HCT116 (cell line): ENCODE measurements around the gene ORMDL2. TPM values are rescaled to one million over a fixed set of nuclear protein-coding genes. Genes with fewer than 3 reads are reported as not detected.

Source experiments
- ATAC-seq: fragments of 200-7000 bp; cut with Tn5 transposase; 2 replicates; pipeline ENCODE4 v1.9.1; 2020; ENCODE audit warnings: mild to moderate bottlenecking, moderate library complexity
- BruUV-seq: library from RNA; stranded (reverse); fragments of 400-500 nt; replicated peaks from 2 replicates; lab custom pipeline; 2021; lab: Mats Ljungman, UMichigan
- CTCF ChIA-PET: fragments of 300-600 bp; sonication (Branson Sonifier 250); formaldehyde crosslinking; loops from one replicate; lab custom pipeline; 2021; ENCODE audit warnings: antibody characterized with exemption; lab: Charles Lee
- POLR2A ChIA-PET: fragments of 300-600, 350-600 bp; sonication (Branson Sonifier 250); formaldehyde crosslinking; loops from one replicate; lab custom pipeline; 2021; ENCODE audit warnings: antibody characterized with exemption; lab: Charles Lee
- RAD21 ChIA-PET, 2 experiments: fragments of 300-600 bp; sonication (Branson Sonifier 250); formaldehyde crosslinking; loops; one replicate each; lab custom pipeline; 2023; ENCODE audit warnings: low total read pairs in 2 of 2; ENCODE audit not compliant: uncharacterized antibody in 2 of 2, unreplicated experiment in 2 of 2, low non-redundant PET in 1 of 2; lab: Charles Lee
- DNase-seq: peaks from one replicate; pipeline ENCODE4 v3.0.0-alpha.2; 2010; ENCODE audit warnings: low read depth, low spot score
- H2AFZ ChIP-seq: fragments of 200-600 bp; shearing (Covaris generic), sonication (generic); 2 replicates; pipeline ENCODE4 v1.6.1; 2017; ENCODE audit warnings: low read depth, mixed run types, mixed read lengths, antibody characterized with exemption, low read length; ENCODE audit not compliant: poor library complexity, severe bottlenecking
- H3K27ac ChIP-seq: 2 replicates; pipeline ENCODE4 v1.5.1; 2012; ENCODE audit warnings: low read depth, low read length
- H3K27me3 ChIP-seq: fragments of 200-600 bp; sonication (generic); 2 replicates; pipeline ENCODE4 v1.6.1; 2016; ENCODE audit warnings: mixed run types, low read length, mixed read lengths; ENCODE audit not compliant: insufficient read depth
- H3K36me3 ChIP-seq, 2 experiments: fragments of 200-500 bp in 1 of 2; fragments of 200-600 bp in 1 of 2; sonication (Bioruptor generic) in 1 of 2; sonication (generic) in 1 of 2; 2 replicates each; pipeline versions ENCODE4 v1.5.1 to v1.6.1; 2014 to 2016; ENCODE audit warnings: low read length in 2 of 2, inconsistent platforms in 1 of 2, mixed read lengths in 1 of 2, mixed run types in 1 of 2; ENCODE audit not compliant: insufficient read depth in 2 of 2, control insufficient read depth in 1 of 2
- H3K4me1 ChIP-seq, 2 experiments: fragments of 200-600 bp in 1 of 2; sonication (generic) in 1 of 2; 2 replicates each; pipeline versions ENCODE4 v1.5.1 to v1.6.1; 2012 to 2017; ENCODE audit warnings: low read length in 2 of 2, inconsistent platforms in 1 of 2, mild to moderate bottlenecking in 1 of 2, mixed read lengths in 1 of 2, mixed run types in 1 of 2, moderate library complexity in 1 of 2; ENCODE audit not compliant: insufficient read depth in 2 of 2, control insufficient read depth in 1 of 2
- H3K4me2 ChIP-seq: fragments of 200-600 bp; sonication (generic); 2 replicates; pipeline ENCODE4 v1.6.1; 2017; ENCODE audit warnings: mixed run types, low read length, mixed read lengths
- H3K4me3 ChIP-seq, 2 experiments: fragments of 200-600 bp in 1 of 2; sonication (generic) in 1 of 2; replicated peaks in 1 of 2; 2 replicates each; pipeline ENCODE4 v1.5.1; 2011 to 2016; ENCODE audit warnings: low read length in 2 of 2, control low read depth in 1 of 2, low read depth in 1 of 2, mild to moderate bottlenecking in 1 of 2, mixed read lengths in 1 of 2, mixed run types in 1 of 2
- H3K79me2 ChIP-seq: fragments of 200-600 bp; sonication (generic); 2 replicates; pipeline ENCODE4 v1.6.1; 2017; ENCODE audit warnings: mild to moderate bottlenecking, mixed run types, low read length, moderate library complexity, mixed read lengths; ENCODE audit not compliant: insufficient read depth
- H3K9ac ChIP-seq: fragments of 200-600 bp; sonication (generic); 2 replicates; pipeline ENCODE4 v1.6.1; 2016; ENCODE audit warnings: low read length, mixed read lengths
- H3K9me2 ChIP-seq: fragments of 200-600 bp; sonication (generic), shearing (Covaris generic); 2 replicates; pipeline ENCODE4 v1.6.1; 2017; ENCODE audit warnings: mixed run types, mild to moderate bottlenecking, moderate library complexity; ENCODE audit not compliant: insufficient read depth
- H3K9me3 ChIP-seq, 2 experiments: fragments of 200-500 bp in 1 of 2; fragments of 200-600 bp in 1 of 2; sonication (Bioruptor generic) in 1 of 2; sonication (generic) in 1 of 2; 2 replicates each; pipeline ENCODE4 v1.6.1; 2014 to 2017; ENCODE audit warnings: low read length in 2 of 2, mixed read lengths in 2 of 2, inconsistent platforms in 1 of 2, low read depth in 1 of 2, mild to moderate bottlenecking in 1 of 2, mixed run types in 1 of 2, moderate library complexity in 1 of 2; ENCODE audit not compliant: control insufficient read depth in 1 of 2, insufficient read depth in 1 of 2
- H4K20me1 ChIP-seq: fragments of 200-600 bp; sonication (generic), shearing (Covaris generic); 2 replicates; pipeline ENCODE4 v1.6.1; 2017; ENCODE audit warnings: mixed run types, mild to moderate bottlenecking, moderate library complexity; ENCODE audit not compliant: insufficient read depth
- ATF3 ChIP-seq: IDR thresholded peaks from 2 replicates; pipeline ENCODE4 v1.6.1; 2012
- CTCF ChIP-seq, 3 experiments: fragments of 200-600 bp in 1 of 3; sonication (generic) in 1 of 3; IDR thresholded peaks in 2 of 3; conservative IDR thresholded peaks in 1 of 3; 2 replicates each; pipeline ENCODE4 v1.5.1; 2012 to 2017; ENCODE audit warnings: low read depth in 2 of 3, low read length in 2 of 3, antibody characterized with exemption in 1 of 3, borderline replicate concordance in 1 of 3, control low read depth in 1 of 3, mild to moderate bottlenecking in 1 of 3, mixed read lengths in 1 of 3, mixed run types in 1 of 3, moderate library complexity in 1 of 3; ENCODE audit not compliant: insufficient read depth in 1 of 3
- EGR1 ChIP-seq: IDR thresholded peaks from 2 replicates; pipeline ENCODE4 v1.6.1; 2012; ENCODE audit warnings: low read depth
- JUND ChIP-seq: IDR thresholded peaks from 2 replicates; pipeline ENCODE4 v1.6.1; 2012
- MAX ChIP-seq: IDR thresholded peaks from 2 replicates; pipeline ENCODE4 v1.6.1; 2012
- RAD21 ChIP-seq: IDR thresholded peaks from 2 replicates; pipeline ENCODE4 v1.6.1; 2012; ENCODE audit warnings: low read depth, mild to moderate bottlenecking
- REST ChIP-seq: IDR thresholded peaks from 2 replicates; pipeline ENCODE4 v1.6.1; 2012; ENCODE audit warnings: low read depth
- YY1 ChIP-seq: IDR thresholded peaks from 2 replicates; pipeline ENCODE4 v1.6.1; 2011; ENCODE audit warnings: low read length, low read depth, moderate library complexity, mild to moderate bottlenecking; ENCODE audit not compliant: insufficient replicate concordance; ENCODE audit errors: extremely low read depth
- ZFX ChIP-seq: fragments of 450-650 bp; IDR thresholded peaks from 2 replicates; pipeline ENCODE4 v1.6.1; 2017
- ZNF274 ChIP-seq: fragments of 200-500 bp; sonication (Bioruptor generic); IDR thresholded peaks from 2 replicates; pipeline ENCODE4 v1.6.1; 2014; ENCODE audit warnings: mild to moderate bottlenecking, low read depth, low read length, inconsistent platforms
- intact Hi-C: fragments of 100-400 bp; cut with micrococcal nuclease; formaldehyde crosslinking; loops from 2 replicates; pipeline ENCODE4 v1.10.0; 2022
- total RNA-seq: library from RNA; stranded (reverse); gene quantifications from one replicate; pipeline ENCODE4 v1.2.1, GENCODE V29; 2021; ENCODE audit not compliant: unreplicated experiment

Gene ORMDL2
- total RNA-seq, 1 experiment from 2014 or later, result 25.5 TPM

GRCh38 chr12:55795950-55796349 is 21.9 kb upstream of the ORMDL2 start:
- ChIA-PET CTCF (interaction anchor here (1.1 to 2.8 kb wide), 2 partner anchors 11 to 57 kb away, joined by 3 to 19 read pairs; no protein-coding TSS in a partner anchor), POLR2A (no interaction called here), RAD21 (no interaction called here)
- Histone ChIP-seq H3K27ac (no peak overlapping the region), H3K9me2 (no peaks in the 10 kb centered on the region), H3K36me3 (peaks cover 37 to 49% of the 10 kb centered on the region in 2 experiments), H3K4me2 (no peak overlapping the region), H4K20me1 (0 out of 2 replicates have a peak, but pooled peaks cover 3% of the 10 kb centered on the region), H3K4me1 (no peaks in the 10 kb centered on the region), H3K79me2 (peaks cover 53% of the 10 kb centered on the region), H3K9ac (no peak overlapping the region), H3K9me3 (no peaks in the 10 kb centered on the region), H3K4me3 (no peak overlapping the region), H2AFZ (no peak overlapping the region), H3K27me3 (no peaks in the 10 kb centered on the region)
- no peak for TF ChIP-seq ZNF274
- TF ChIP-seq REST, result no peak
- no peak for TF ChIP-seq YY1
- DNase-seq, result no peak
- ATAC-seq, result no peak
- intact Hi-C loops, result loop anchor here (2.0 to 10.0 kb wide), 2 partner anchors 57 to 141 kb away; no protein-coding TSS in a partner anchor
- no TSS peak for BruUV-seq

GRCh38 chr12:55797068-55797467 is 20.8 kb upstream of the ORMDL2 start:
- RAD21 ChIA-PET, result interaction anchor here in 1 of 2 experiments (1.0 kb wide), 1 partner anchor 59 kb away, joined by 4 read pairs; no protein-coding TSS in a partner anchor
- CTCF ChIA-PET, result interaction anchor here (0.6 to 2.8 kb wide), 8 partner anchors 10 to 68 kb away, joined by 3 to 19 read pairs (median 4); partner anchors contain the start of gene CD63
- H3K27ac ChIP-seq, result no peak overlapping the region
- POLR2A ChIA-PET, result no interaction called here
- peaks cover 57% of the 10 kb centered on the region for H3K79me2 ChIP-seq
- ATAC-seq, result peak; percentile 76
- no TSS peak for BruUV-seq
- H4K20me1 ChIP-seq, result 0 out of 2 replicates have a peak, but pooled peaks cover 3% of the 10 kb centered on the region
- no peak overlapping the region for H3K9ac ChIP-seq
- H3K9me3 ChIP-seq, result no peaks in the 10 kb centered on the region
- intact Hi-C loops, result loop anchor here (2.0 to 10.0 kb wide), 2 partner anchors 58 to 142 kb away; no protein-coding TSS in a partner anchor
- H3K36me3 ChIP-seq, result peaks cover 43 to 45% of the 10 kb centered on the region in 2 experiments
- H3K4me2 ChIP-seq, result no peak overlapping the region
- H3K4me1 ChIP-seq, result no peaks in the 10 kb centered on the region
- no peaks in the 10 kb centered on the region for H3K9me2 ChIP-seq
- TF ChIP-seq EGR1 (no peak), MAX (no peak), CTCF (IDR thresholded peaks at IDR 0.05 in 2 of 3, conservative IDR thresholded peaks at IDR 0.05 in 1 of 3; ENCODE audit: borderline replicate concordance in 1 of 3, insufficient read depth in 1 of 3, low read depth in 2 of 3, low read length in 2 of 3) (peak; percentile 44 to 62 (median 51); a peak in 5 of 6 replicates), YY1 (no peak), JUND (no peak), RAD21 (peak; percentile 60), ZFX (no peak), ATF3 (no peak)
- TF ChIP-seq, all 23 proteins: peak for 2
- peak; percentile 26 for DNase-seq
- Histone ChIP-seq H2AFZ (no peak overlapping the region), H3K27me3 (no peaks in the 10 kb centered on the region), H3K4me3 (no peak overlapping the region)
